OCI-LY3 (cell line): Measurements from ENCODE around the gene SULF2.

Experiments used
- EZH2phosphoT487 ChIP-seq: fragments of 200-600 bp; shearing (Covaris generic); IDR thresholded peaks from 2 replicates; pipeline ENCODE4 v1.6.1; 2018; ENCODE audit warnings: antibody characterized with exemption, mixed run types, low read depth
- TF ChIP-seq, protein P1 (sequence below): fragments of 200-600, 300-600 bp; sonication (generic); IDR thresholded peaks from 2 replicates; pipeline ENCODE4 v1.5.1; 2014; ENCODE audit warnings: antibody characterized with exemption, low read length, low read depth

DNA sequence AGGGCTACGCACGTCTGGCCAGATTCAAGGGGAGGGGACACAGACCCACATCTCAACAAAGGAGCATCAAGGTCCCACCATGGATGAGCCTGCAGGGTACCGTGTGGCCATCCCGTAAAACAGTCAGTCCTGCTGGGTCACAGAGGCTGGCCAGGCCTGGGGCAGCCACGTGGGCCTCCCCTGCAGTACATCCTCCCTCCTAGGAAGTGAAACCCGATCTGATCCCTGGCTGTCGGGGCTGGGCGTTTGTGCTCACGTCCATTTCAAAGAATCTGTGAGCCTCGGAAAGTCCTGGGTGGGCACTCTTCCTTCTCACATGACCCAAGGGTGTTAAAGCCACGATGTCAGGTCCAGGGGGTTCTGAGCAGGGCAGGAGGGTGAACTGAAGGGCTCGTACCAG, 14.3 kb downstream of the SULF2 start:
- TF ChIP-seq, protein P1, sequence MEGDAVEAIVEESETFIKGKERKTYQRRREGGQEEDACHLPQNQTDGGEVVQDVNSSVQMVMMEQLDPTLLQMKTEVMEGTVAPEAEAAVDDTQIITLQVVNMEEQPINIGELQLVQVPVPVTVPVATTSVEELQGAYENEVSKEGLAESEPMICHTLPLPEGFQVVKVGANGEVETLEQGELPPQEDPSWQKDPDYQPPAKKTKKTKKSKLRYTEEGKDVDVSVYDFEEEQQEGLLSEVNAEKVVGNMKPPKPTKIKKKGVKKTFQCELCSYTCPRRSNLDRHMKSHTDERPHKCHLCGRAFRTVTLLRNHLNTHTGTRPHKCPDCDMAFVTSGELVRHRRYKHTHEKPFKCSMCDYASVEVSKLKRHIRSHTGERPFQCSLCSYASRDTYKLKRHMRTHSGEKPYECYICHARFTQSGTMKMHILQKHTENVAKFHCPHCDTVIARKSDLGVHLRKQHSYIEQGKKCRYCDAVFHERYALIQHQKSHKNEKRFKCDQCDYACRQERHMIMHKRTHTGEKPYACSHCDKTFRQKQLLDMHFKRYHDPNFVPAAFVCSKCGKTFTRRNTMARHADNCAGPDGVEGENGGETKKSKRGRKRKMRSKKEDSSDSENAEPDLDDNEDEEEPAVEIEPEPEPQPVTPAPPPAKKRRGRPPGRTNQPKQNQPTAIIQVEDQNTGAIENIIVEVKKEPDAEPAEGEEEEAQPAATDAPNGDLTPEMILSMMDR = no peak
- no peak for TF ChIP-seq EZH2phosphoT487
